HG03520 (cell line): ENCODE results near the gene PTGR2.
"Not testable (repeated sequence)": the region's sequence is repeated elsewhere in the genome, so short reads cannot be mapped to it uniquely, and the experiment has no call there.

Source experiments
- ATAC-seq: cut with Tn5 transposase; IDR thresholded peaks from one replicate; pipeline ENCODE4 v1.9.1; 2021; ENCODE audit warnings: mild to moderate bottlenecking, moderate library complexity; ENCODE audit not compliant: unreplicated experiment

Gene PTGR2

DNA sequence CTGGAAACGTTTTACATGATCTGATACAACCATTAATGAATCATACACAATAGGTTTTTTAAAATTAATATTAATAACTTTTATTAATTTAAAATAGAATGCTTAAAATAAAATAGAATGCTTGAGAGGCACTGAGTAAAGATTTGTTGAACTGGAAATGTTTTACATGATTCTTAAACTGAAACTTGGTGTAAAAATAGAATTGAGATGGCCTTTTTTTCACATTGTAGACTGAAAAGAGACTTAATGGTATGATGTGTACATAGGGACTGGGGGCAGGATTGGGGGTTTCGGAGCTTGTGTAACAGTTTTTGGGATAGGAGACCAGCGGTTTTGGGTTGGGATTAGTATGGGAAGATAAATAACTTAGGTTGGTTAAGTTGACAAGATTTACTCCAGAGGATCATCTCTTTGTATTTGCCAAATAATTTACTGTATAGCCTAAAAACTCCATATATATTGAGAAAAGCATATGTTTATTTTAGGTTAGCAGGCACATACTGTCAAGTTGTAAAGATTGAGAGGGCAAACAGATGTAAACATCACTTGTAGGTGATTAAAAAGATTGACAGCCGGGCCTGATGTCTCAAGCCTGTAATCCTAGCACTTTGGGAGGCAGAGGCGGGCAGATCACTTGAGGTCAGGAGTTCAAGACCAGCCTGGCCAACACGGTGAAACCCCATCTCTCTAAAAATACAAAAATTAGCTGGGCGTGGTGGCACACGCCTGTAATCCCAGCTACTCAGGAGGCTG lies 33.0 kb downstream of the PTGR2 start:
- no peak for ATAC-seq

DNA sequence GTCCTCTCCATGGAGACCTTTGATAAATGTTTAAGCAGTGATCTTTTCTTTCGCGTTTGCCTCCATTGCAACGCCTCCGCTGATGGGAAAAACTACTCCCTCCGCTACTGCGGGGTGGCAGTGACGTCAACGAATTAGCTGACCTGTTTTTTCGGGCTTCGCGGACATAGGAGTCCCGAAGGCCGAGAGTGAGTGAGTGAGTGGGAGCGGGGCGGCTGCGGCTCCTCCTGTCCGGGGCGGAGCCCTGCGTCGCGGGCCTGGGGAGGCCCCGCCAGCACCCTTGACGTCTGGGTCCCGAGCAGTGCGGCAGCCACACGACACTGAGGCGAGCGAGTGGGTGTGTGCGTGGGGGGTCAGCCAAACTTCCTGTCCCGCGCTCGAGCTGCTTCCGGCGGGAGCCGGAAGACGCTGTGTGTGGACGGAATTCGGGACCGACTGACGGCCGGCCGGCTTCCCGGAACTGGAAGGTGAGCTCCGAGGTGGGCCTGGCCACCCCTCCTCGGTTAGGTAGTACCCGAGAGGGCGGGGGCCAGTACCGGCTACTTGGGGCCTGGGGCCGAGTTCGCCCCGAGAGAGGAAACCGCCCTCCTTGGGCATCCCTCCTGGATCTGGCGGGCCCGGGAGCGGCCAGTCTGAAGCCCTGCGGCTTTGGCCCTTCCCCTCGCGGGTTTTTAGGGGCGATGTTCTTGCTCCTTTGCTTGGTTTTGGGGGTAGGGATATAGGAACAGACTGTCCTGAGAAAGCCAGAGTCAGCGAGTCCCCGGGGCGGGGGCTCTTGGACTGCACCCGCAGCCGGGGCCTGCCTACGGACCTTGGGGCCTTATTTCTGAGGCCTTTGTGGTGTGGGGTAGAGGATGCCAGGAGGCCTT lies 35.1 kb downstream of the PTGR2 start, which contains the start of gene ZNF410:
TSS of gene ZNF410 (plus strand) at position 411 of the 869 bp plus-strand sequence. CDS start 5,317 bp downstream, outside the sequence.
- ATAC-seq: peak; percentile 96

DNA sequence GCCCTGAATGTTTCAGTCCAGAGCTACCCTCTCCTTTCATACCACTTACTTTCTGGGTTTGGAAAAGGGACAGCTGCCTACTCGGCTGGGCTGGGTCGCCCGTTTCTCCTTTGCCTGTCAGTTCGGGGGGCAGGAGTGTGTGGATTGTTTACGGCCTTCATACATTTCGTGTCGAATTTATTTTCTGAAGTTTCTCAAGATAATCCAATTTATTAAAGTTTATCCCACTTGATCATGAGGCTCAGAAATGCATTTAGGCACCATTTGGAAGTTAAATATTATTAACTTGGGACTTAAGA lies 35.6 kb downstream of the PTGR2 start:
- ATAC-seq: no peak

DNA sequence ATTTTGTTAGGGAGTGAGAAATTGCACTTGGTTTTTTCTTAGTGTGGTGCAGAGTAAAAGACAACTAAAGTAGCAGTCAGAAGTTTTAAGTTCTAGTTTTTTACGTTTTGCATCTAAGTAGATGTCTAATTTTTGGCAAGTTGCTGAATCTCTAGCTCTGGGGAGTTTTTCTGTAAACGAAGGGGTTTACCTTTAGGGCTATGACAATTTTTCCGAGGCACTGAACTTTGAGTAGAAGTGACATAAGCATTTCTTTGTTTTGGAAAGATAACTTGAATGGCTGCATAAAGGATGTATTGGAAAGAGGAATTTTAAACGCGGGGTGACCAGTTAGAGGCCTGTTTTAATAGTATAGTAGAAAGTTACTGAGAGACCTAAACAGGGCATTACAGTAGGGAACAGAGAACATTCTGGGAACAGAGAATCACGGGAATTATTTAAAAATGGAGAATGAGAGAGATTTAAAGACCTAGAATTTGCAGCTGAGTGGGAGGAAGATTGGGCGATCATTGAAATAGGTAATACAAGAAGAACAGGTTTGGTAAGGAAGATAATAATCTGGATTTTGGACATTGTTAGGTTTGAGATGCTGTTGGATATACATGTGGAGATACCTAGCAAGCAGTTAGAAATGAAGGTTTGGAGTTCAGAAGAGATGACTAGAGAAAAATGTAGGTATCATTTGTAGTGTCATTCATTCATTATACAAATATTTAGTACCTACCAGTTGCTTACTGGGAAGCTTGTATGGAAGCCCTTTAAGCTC lies 36.2 kb downstream of the PTGR2 start:
- no peak for ATAC-seq

DNA sequence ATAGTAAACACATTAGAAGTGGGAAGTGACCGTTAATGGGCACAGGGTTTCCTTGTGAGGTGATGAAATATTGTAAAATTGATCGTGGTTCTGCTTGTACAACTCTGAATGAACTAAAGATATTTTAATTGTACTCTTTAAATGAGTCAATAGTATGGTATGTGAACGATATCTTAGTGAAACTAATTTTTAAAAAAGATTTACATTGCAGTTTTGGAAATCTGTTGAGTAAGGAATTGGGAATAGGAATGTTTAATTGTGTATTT lies 36.8 kb downstream of the PTGR2 start:
- no peak for ATAC-seq

DNA sequence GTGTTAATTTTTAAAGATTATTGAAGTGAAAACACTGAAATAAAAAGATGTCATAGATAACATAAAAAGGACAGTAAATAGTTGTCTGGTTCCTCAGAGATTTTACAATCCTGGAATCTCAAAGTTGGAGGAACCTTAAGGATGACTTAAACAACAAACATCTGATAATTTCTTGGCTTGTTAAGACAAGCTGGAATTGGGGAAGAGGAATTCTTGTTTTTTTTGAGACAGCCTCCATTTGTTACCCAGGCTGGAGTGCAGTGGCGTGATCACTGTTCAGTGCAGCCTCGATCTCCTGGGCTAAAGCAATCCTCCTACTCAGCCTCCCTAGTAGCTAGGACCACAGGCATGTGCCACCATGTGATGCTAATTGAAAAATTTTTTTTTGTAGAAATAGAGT lies 37.3 kb downstream of the PTGR2 start:
- ATAC-seq: no peak

DNA sequence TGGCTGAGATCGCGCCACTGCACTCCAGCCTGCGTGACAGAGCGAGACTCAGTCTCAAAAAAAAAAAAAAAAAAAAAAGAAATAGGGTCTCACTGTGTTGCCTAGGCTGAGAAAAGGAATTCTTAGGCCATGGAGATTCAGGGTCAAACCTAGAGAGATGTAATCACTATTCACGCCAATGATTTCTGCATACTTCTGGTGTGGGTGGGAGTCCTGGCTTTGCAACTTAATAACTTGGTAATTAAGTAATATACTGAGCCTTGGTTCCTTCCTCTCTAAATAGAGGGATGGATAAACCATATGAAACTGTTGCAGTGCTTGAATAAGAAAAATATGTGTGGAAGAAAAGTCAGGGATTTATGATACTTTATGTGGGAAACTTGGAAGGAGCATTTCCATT lies 37.7 kb downstream of the PTGR2 start:
- no peak for ATAC-seq

DNA sequence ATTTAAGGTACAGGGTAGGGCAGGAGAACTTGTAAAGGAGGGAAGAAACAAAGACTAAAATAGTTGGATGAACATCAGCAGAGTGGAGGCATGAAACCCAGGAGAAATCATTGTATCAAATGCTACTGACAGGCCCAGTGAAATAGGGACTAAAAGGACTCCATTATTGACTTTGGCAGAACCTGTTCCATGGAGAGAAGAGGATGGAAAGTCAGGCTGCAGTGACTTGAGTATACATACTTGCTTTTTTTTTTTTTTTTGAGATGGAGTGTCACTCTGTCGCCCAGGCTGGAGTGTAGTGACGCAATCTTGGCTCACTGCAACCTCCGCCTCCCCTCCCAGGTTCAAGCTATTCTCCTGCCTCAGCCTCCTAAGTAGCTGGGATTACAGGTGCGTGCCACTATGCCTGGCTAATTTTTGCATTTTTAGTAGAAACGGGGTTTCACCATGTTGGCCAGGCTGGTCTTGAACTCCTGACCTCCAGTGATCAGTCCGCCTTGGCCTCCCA lies 42.6 kb downstream of the PTGR2 start:
- not testable (repeated sequence) for ATAC-seq

DNA sequence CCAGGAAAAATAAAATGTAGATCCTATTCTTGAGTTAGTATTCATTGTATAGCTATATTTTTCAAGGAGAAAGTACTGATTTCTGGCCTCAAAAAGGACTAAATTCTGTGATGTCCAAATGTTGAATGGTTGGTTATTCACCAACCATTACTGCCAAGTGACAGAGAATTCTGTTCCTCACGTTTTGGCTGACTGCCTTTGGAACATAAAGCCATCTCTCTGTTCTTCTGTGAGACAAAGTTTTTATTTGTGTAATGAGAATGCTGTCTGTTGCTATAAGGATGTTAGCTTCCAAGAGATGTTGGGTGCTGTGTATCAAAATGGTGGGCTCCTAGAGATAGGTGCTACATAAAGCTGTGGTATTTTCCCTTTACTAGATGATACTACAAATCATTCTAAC lies 44.3 kb downstream of the PTGR2 start:
- ATAC-seq: no peak

DNA sequence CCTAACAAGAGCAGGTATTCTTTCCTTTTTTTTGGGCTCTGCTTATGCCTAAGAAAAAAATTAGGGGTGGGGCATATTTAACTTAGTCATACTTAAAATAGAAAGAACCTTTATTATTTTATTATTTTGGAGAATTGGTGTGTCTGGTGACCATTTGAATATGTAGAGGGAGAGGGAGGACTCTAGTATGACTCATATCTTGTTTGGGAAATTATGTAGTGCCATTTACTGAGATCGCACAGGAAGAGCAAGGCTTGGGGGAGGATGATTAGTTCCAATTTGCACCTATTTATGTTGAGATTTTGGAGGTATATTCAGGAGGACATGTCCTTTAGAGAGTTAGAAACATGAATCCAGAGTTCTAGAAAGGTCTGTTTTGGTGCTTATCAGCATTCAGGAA lies 44.9 kb downstream of the PTGR2 start:
- ATAC-seq: no peak

DNA sequence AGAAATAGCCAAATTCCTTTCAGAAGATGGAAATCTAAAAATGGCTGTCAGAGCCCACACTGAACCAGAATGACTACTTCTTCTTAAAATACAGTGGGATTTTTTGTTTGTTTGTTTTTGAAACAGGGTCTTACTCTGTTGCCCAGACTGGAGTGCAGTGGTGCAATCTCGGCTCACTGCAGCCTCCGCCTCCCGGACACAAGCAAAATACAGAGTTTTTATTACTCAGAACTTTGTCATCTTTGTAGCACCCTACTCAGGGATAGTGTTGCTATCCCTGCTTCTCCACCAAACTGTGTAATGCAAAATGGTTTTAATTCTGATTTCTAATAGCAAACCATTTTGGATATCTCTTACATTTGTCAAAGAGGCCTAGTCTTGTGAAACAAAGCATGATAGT lies 51.4 kb downstream of the PTGR2 start:
- no peak for ATAC-seq

DNA sequence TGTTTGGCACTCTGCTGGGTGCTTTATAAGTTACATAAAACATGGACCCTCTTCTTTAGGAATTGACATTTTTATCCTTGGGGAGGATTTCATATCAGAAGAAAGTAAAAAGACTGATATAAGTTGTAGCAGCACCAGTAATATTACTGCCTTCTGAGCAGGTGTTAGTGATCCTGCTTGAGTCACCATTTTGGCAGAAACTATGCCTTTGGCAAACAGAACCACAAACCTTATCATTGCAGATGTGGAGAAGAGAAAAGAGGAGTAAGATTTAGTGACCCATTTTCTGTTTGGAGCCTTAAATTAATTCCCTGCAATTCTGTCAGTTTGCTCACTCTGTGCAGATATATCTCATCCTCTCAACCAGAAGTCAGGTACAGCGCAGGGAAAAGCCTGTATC lies 58.0 kb downstream of the PTGR2 start:
- ATAC-seq: no peak

DNA sequence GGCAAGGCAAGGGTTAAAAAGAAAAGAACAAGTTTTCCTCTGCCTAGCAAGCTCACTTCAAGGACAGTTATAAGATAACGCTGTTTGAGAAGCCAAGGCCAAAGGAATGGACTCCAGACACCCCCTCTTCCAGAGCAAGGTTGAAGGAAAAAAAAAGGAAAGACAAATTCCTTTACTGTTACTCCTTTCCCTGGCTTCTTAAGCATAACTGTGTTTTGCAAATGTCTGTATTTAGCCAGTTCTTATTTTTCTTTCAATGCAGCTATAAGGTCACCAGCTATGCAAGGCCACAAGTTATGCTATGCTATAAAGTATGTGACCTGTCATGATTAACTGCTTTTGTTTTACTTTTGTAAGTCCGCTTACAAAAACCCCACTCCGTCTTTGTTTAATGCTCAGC lies 61.6 kb downstream of the PTGR2 start:
- no peak for ATAC-seq

DNA sequence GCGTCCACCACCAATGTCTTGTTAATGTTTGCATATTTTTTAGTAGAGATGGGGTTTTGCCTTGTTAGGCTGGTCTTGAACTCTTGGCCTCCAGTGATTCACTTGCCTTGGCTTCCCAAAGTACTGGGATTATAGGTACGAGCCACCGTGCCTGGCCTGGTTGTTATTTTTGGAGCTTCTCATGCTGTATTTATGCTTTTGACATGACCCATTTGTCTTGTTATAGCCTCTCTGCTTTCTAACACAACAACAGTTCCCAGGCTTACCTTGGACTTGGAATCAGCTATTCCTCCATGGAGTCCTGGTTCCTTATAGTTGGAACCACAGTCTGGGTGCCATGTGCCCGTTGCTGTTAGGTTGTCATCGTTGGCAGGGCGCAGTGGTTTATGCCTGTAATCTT lies 64.7 kb downstream of the PTGR2 start:
- ATAC-seq: no peak

DNA sequence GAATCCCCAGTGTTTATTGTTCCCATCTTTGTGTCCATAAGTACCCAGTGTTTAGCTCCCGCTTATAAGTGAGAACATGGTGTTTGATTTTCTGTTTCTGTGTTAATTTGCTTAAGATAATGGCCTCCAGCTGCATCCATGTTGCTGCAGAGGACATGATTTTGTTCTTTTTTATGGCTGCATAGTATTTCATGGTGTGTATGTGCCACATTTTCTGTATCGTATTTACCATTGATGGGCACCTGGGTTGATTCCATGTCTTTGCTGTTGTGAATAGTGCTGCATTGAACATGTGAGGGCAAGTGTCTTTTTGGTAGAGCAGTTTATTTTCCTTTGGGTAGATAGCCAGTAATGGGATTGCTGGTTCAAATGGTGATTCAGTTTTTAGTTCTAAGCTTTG lies 67.8 kb downstream of the PTGR2 start:
- ATAC-seq: not testable (repeated sequence)

DNA sequence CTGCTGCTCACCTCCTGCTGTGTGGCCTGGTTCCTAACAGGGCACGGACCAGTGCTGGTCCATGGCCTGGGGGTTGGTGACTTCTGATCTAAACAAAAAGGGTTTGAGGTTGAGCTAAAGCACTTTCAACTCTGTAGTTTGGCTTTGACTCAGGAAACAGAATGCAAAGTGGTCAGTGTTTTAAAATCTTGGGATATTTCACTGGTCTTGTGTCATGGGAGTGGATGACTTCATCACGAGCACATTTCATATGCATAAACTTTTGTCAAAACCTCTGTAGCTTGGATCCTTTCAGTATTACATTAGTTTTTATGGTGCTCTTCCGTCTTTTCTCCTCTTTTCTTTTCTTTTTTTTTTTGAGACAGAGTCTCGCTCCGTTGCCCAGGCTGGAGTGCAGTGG lies 72.7 kb downstream of the PTGR2 start:
- ATAC-seq: no peak
